BJ (cell line): ENCODE results near the gene TULP1. TPM values are rescaled to one million over a fixed set of nuclear protein-coding genes. Genes with fewer than 3 reads are reported as not detected.

ENCODE experiments used
- CTCF ChIA-PET: fragments of 350-600 bp; formaldehyde crosslinking; extraction: SDS; loops from one replicate; lab custom pipeline; 2021; ENCODE audit warnings: antibody characterized with exemption, inconsistent platforms; lab: Yijun Ruan, JAX
- POLR2A ChIA-PET: fragments of 300-600 bp; sonication (Branson Sonifier 250); formaldehyde crosslinking; extraction: SDS; loops from one replicate; lab custom pipeline; 2021; ENCODE audit warnings: antibody characterized with exemption; lab: Charles Lee
- DNase-seq: peaks from one replicate; pipeline ENCODE4 v3.0.0-alpha.2; 2011; ENCODE audit warnings: low read depth
- H3K27me3 ChIP-seq: 2 replicates; pipeline ENCODE4 v1.6.0; 2011; ENCODE audit warnings: low read length; ENCODE audit not compliant: control insufficient read depth, insufficient read depth
- H3K36me3 ChIP-seq: 2 replicates; pipeline ENCODE4 v1.5.1; 2011; ENCODE audit warnings: low read length; ENCODE audit not compliant: control insufficient read depth, insufficient read depth
- H3K4me3 ChIP-seq: 2 replicates; pipeline ENCODE4 v1.5.1; 2011; ENCODE audit warnings: low read depth, mild to moderate bottlenecking, control low read depth, low read length
- CTCF ChIP-seq: IDR thresholded peaks from 2 replicates; pipeline ENCODE4 v1.5.1; 2011; ENCODE audit warnings: low read depth, mild to moderate bottlenecking, control low read depth, inconsistent platforms, low read length, moderate library complexity; ENCODE audit not compliant: insufficient read depth
- polyA plus RNA-seq: library from polyadenylated mRNA; depleted of rRNA; stranded (reverse); fragments of >200 nt; gene quantifications from 2 replicates; pipeline ENCODE4 v1.2.3, GENCODE V29; 2011

The TULP1 gene
- polyA plus RNA-seq, 1 experiment, result not detected

- CTCF ChIA-PET, result interaction anchor here (1.2 to 2.4 kb wide), 2 partner anchors 9 to 11 kb away, joined by 3 to 22 read pairs; partner anchors contain the start of gene RPL10A
These were observed 54.8 kb downstream of the TULP1 start for GRCh38 chr6:35457907-35458306.

GRCh38 chr6:35454391-35455110, 58.1 kb downstream of the TULP1 start:
- TF ChIP-seq CTCF, result no peak
- ChIA-PET POLR2A (interaction anchor here (0.7 kb wide), 1 partner anchor 69 kb away, joined by 8 read pairs; no protein-coding TSS in a partner anchor), CTCF (interaction anchor here (0.7 to 9.5 kb wide), 8 partner anchors 11 to 157 kb away, joined by 3 to 144 read pairs (median 5); partner anchors contain the start of genes DEF6, PPARD and RPL10A)
- Histone ChIP-seq H3K36me3 (peaks cover 18% of the 10 kb centered on the region), H3K27me3 (no peaks in the 10 kb centered on the region), H3K4me3 (no peak overlapping the region)
- no peak for DNase-seq

More at GRCh38 chr6:35457907-35458306, 54.8 kb downstream of the TULP1 start:
- H3K36me3 ChIP-seq, result peaks cover 21% of the 10 kb centered on the region
- POLR2A ChIA-PET, result no interaction called here
- H3K27me3 ChIP-seq, result no peaks in the 10 kb centered on the region
- no peak for TF ChIP-seq CTCF
- no peak for DNase-seq
- no peak overlapping the region for H3K4me3 ChIP-seq

- H3K4me3 ChIP-seq, result peak overlapping the region; percentile 70
- no peak for TF ChIP-seq CTCF
- POLR2A ChIA-PET, result interaction anchor here (0.6 kb wide), 1 partner anchor 18 kb away, joined by 4 read pairs; no protein-coding TSS in a partner anchor
- CTCF ChIA-PET, result interaction anchor here (1.4 to 9.5 kb wide), 3 partner anchors 9 to 110 kb away, joined by 3 to 144 read pairs (median 3); partner anchors contain the start of gene PPARD
- H3K36me3 ChIP-seq, result peaks cover 14% of the 10 kb centered on the region
- H3K27me3 ChIP-seq, result no peaks in the 10 kb centered on the region
- DNase-seq, result no peak
These were observed 59.5 kb downstream of the TULP1 start for GRCh38 chr6:35453236-35453635.

- no peak for TF ChIP-seq CTCF
- DNase-seq, result peak; percentile 61
- Histone ChIP-seq H3K27me3 (no peaks in the 10 kb centered on the region), H3K4me3 (peak within 1 kb of the TSS; percentile 70), H3K36me3 (peaks cover 10% of the 10 kb centered on the region)
- POLR2A ChIA-PET, result interaction anchor here (0.6 kb wide), 1 partner anchor 19 kb away, joined by 4 read pairs; no protein-coding TSS in a partner anchor
- CTCF ChIA-PET, result interaction anchor here (0.6 to 9.5 kb wide), 10 partner anchors 9 to 661 kb away, joined by 3 to 144 read pairs (median 4); partner anchors contain the start of genes DEF6, PPARD and RPL10A
These were observed 60.3 kb downstream of the TULP1 start, which contains the start of gene FANCE for GRCh38 chr6:35452183-35453090. Gene FANCE (plus strand): TSS chr6:35452338. CDS start chr6:35452546, 208 bp downstream.
